DMS114 treated with DMSO at 0.1 percent for 48 hours (cell line): Measurements from ENCODE around the gene KL.

Experiments
- DNase-seq: peaks from one replicate; lab custom pipeline; 2025; ENCODE audit not compliant: unreplicated experiment; lab: John Stamatoyannopoulos, UW

KL gene

GRCh38 chr13:33078263-33078662 lies 62.0 kb downstream of the KL start:
- DNase-seq = no peak

DNA sequence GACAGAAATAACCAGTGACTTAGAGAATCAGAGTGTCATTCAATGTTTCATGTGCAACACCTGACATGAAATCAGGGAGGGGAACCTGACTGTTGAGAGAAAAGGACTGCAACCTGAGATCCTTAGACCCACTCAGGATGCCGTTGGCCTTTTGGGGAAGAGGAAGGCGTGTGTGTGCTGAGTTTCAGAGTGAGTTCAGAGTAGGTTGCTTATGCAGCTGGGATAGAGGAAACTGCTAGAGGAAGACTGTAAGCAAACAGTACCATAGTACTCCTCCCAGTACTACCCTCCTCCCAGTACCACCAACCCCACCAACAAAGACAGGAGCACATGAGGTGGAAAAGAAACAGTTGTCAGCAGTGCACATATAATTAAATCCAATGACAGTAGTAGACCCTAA lies 63.7 kb downstream of the KL start:
- DNase-seq = no peak

DNA sequence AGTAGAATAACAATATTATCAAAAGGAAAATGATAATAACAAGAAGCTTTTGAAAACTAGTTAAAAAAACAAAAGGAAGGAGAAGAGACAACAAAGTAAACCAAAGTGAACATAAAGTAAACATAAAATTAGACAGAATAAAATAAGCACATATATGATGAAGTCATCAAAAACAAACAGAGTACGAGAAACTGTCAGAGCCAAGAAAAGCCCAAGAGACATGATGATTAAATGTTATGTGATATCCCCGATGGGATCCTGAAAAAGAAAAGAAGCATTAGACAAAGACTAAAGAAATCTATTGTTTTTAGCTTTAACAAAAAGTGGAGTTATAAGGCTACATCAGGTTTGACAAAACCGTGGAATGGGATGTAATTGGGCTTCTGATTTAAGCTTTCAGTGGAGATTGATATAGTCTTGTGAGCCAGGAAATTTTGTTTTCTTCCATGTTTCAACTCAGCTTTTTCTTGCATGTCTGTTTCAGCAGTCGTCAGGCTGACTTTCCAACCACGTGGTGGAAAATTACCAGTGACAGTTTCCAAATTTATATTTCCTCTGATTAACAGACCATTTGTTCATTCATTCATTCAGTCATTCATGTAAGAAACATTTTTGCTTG lies 64.9 kb downstream of the KL start:
- no peak for DNase-seq

DNA sequence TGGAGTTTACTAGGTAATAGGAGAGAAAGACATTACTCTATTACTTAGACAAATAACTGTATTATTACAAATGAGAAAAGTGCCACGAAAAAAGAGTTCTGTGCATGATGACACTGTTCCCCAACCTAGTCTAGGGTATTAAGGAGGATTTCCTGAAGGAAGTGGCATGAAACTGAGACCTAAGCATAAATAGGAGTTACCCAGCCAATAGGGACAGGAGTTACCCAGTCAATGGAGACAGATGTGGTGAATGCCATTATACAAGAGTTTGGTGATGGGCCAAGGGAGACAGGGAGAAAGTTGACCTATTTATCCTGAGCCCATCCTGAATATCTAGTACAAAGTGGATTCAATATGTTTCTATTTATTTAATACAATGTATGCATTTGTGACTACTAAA lies 65.4 kb downstream of the KL start:
- no peak for DNase-seq

DNA sequence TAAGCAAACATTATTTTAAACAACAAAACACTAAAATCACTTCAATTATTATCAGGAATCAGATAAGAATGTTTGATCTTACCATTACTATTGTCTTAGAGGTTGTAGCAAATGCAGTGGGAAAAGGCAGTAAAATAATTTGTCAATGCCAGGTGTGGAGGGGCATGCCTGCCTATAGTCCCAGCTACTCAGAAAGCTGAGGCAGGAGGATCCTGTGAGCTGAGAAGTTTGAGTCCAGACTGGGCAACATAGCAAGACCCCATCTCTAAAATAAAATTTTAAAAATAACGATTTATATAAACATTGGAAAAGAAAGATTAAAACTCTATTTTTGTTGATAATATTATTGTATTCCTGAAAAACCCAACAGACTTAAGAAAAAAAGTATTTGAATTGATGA lies 66.8 kb downstream of the KL start:
- no peak for DNase-seq

DNA sequence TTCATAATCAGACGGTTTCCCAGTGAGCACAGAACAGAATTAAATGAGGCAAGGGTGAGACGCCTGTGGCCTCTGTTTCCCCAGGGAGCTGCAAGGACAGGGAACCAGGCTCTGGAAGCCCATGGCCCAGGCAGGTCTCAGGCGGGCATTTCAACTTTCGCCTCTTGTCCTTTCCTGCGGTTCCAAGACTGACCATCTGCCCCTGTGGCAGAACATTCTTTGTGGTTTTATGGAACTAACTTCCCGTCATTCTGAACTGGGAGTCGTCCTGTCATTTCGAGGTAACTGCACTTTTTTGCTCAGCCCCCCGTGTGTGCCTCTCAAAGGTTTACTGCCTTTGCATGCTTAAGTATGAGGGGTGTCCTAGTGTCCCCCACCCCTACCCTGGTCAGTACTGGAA lies 70.9 kb downstream of the KL start:
- no peak for DNase-seq

GRCh38 chr13:33087790-33088189 lies 71.6 kb downstream of the KL start:
- DNase-seq = no peak

- DNase-seq = no peak
Measured at GRCh38 chr13:33089311-33089710, 73.1 kb downstream of the KL start.

GRCh38 chr13:33090755-33091414 lies 74.7 kb downstream of the KL start:
- no peak for DNase-seq

GRCh38 chr13:33091415-33091774 lies 75.2 kb downstream of the KL start:
- no peak for DNase-seq

DNA sequence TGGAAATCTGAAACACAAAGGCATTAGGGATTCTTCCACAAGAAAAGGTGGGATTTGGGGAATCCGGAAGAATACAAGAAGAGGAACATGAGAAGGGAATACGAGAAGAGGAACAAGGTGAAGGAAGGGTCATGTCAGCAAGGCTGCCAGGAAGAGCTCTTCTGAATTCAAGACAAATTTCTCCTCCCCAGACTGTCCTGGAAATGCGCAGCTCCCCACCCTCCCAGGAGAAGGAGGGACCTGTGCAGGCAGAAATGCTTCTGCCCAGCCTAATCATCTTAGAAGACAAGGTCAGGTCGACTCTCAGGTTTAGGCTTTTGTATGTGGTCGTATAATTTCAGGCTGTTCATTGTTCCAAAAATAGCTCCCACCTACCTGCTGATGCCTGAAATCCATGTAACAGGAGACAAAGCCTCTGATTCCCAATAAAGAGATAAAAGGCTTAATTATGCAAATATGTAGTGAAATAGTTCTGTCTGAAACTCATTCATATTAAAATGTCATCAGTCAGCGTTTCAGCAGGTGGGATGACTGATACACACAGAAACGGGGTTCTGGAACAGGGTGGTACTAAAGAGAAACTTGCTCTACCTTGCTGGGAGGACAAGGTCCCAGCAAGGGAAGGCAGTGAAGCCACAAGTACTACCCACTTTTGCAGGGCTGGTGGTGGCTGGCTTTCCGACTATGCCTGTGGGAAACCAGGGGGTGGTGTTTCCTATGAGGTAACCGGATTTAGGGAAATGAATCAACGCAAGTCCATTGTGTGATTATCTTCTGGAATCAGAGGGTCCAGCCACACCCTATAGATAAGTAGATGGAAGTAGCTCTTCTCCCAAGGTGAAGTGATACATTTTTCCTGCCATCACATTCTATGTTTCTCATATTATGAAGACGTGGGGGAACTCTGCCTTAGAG lies 76.1 kb downstream of the KL start:
- DNase-seq = no peak

DNA sequence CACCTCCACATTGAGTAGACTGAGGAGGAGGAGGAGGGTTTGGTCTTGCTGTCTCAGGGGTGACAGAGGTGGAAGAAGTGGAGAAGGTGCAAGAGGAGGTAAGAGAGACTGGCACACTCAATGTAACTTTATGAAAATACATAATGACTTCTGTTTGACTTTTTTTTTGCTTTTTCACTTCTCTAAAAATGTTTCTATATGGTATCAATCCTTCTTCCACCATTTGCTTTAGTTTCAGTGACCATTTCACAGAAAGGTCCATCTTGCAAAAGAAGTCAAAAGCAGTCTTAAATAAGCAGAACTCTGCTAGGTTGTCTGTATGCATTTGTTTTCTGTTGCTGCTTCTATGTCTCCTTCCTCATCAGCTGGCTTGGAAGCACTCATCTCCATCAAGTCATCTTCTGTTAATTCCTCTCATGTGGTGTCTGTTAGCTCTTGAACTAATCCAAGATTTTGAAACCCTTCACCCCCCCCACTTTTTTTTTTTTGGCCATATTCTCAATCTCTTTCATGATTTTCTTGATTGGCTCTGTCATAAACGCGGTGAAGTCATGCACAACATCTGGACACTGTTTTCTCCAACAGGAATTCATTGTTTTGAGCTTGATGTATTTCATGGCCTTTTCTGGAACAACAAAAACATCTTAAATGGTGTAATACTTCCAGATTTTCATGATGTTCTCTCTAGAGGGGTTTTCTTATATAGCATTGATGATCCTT lies 80.8 kb downstream of the KL start:
- no peak for DNase-seq

GRCh38 chr13:33099860-33100259 lies 83.6 kb downstream of the KL start:
- DNase-seq = no peak

- no peak for DNase-seq
Measured at GRCh38 chr13:33100886-33101285, 84.7 kb downstream of the KL start.

DNA sequence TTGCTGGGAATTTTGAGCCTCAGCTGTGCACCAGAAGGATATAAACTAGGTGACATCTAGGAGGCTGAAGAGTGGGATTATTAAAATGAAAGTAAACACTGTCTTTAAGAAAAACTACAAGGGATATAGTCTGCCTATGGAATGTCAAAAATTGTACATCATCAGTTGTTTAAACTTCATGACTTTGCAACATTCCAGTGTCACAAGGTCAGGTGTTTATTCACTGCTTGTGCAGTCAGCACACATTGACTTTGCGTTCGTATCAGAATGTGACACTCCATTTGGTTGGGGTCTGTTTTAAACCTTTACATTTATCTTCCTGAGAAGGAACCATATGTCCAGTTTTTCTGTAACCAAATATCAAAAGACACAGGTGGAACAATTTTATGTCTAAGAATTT lies 85.6 kb downstream of the KL start:
- no peak for DNase-seq

- DNase-seq = no peak
Measured at GRCh38 chr13:33103457-33103856, 87.2 kb downstream of the KL start.

- no peak for DNase-seq
Measured at GRCh38 chr13:33105387-33106005, 89.3 kb downstream of the KL start.

DNA sequence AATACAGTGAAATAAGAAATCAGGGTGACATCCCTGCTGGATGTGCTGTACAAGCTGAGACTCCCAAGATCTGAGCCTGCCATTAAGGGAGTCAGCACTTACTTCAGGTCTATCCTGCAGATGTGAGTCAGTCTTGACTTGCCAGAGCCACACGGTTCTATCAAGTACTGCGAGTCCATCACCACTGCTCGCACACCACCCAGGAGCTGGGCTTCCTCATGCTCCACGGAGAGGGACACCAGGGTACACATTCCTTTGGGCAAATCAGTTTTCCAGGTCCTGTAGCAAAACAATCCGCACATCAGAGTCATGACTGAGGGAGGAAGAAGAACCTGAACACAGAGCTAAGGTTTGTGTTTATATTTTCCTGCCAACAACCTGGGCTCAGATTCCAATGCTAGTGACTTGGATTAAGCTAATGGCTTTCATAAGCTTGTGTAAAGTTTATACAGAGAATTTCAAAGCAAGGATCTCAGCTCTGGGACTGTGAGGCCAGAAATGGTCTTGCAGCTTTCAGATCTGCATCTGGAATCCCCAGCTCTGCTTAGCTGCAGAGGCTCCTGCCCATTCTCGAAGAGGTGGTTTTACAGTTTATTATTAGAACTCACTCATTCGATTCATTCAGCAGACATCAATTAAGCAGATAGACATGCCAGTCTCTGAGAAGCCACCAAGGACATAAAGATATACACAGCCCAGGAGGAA lies 90.6 kb downstream of the KL start:
- DNase-seq = no peak

- DNase-seq = no peak
Measured at GRCh38 chr13:33107361-33107760, 91.1 kb downstream of the KL start.

DNA sequence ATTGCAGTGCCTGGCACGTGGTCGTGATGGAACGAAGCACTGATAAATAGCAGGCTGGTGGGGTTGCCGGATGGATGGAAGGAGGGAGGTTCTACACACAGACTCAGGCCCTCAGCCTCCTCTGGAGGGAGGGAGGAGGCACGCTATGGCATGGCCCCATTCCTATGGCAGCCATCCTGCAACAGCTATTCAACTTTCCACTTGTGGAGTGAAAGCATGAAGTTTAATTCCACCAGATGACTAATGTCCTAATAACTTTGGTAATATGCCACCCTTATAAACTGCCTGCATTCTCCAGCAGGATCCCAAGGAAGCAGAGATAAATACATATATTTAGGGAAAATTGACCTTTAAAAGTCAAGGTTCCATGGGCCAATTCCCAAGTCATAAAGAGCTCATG lies 92.4 kb downstream of the KL start:
- no peak for DNase-seq
